ENCODE results near the gene PLCG1. TPM values are rescaled to one million over a fixed set of nuclear protein-coding genes. Genes with fewer than 3 reads are reported as not detected.

PLCG1 gene
- total and polyA plus RNA-seq, 2 donors (not counting 3 experiments of a cell fraction or from before 2014, with no cell fraction given), result 164 to 224 TPM

GRCh38 chr20:41213150-41213820 is 75.9 kb downstream of the PLCG1 start:
- no peaks in the 10 kb centered on the region for H3K9me1 ChIP-seq (replicated peaks; ENCODE audit: control insufficient read depth, extremely low read depth, insufficient read depth, low read length)
- H2AFZ ChIP-seq (ENCODE audit: low read depth, low read length), result no peak overlapping the region
- H3K79me2 ChIP-seq (ENCODE audit: control insufficient read depth, insufficient read depth, low read length), result no peaks in the 10 kb centered on the region
- H3K4me1 ChIP-seq (ENCODE audit: control insufficient read depth, extremely low read depth, insufficient read depth, low read length), result peaks cover 3% of the 10 kb centered on the region
- intact Hi-C loops (cut with micrococcal nuclease), result no loop called here
- no peaks in the 10 kb centered on the region for H3K27me3 ChIP-seq (ENCODE audit: control insufficient read depth in 2 of 2, insufficient read depth in 2 of 2, low read length in 2 of 2)
- H3K9ac ChIP-seq (replicated peaks; ENCODE audit: extremely low read depth, insufficient read depth, low read length), result no peak overlapping the region
- H3K4me3 ChIP-seq (replicated peaks in 1 of 3; ENCODE audit: insufficient read depth in 1 of 3, low read depth in 1 of 3, low read length in 3 of 3), result no peak overlapping the region
- H3K27ac ChIP-seq (ENCODE audit: insufficient read depth, low read depth, low read length), result no peak overlapping the region
- ChIA-PET CTCF (interaction anchor here (1.2 to 3.0 kb wide), 3 partner anchors 11 to 32 kb away, joined by 3 to 16 read pairs (median 4); no protein-coding TSS in a partner anchor), POLR2A (no interaction called here)
- no peaks in the 10 kb centered on the region for H4K20me1 ChIP-seq (replicated peaks; ENCODE audit: control insufficient read depth, extremely low read depth, insufficient read depth, low read length)
- dilution Hi-C loops (cut with MboI; ENCODE audit: extremely low pct_ligation_motif_present, low sequenced_read_pairs), result no loop called here
- DNase-seq (ENCODE audit: low read depth, low spot score) (peak; percentile 22), FAIRE-seq (no peak)
- no peaks in the 10 kb centered on the region for H3K36me3 ChIP-seq (ENCODE audit: control insufficient read depth in 2 of 2, extremely low read depth in 1 of 2, insufficient read depth in 2 of 2, low read length in 2 of 2)
- H3K4me2 ChIP-seq (ENCODE audit: insufficient read depth, low read length), result no peak overlapping the region
- no TSS peak for BruUV-seq (replicated peaks)
- no peaks in the 10 kb centered on the region for H3K9me3 ChIP-seq (replicated peaks; ENCODE audit: control insufficient read depth, insufficient read depth, low read length)
- no peak for TF ChIP-seq POLR2A (IDR thresholded peaks at IDR 0.05; ENCODE audit: low read depth, low read length)
- no peak for TF ChIP-seq MAX (IDR thresholded peaks at IDR 0.05; ENCODE audit: insufficient read depth, insufficient read length)
- no peak for TF ChIP-seq MYC (IDR thresholded peaks at IDR 0.05; ENCODE audit: low read depth, low read length)
- no peak for TF ChIP-seq GATA2 (IDR thresholded peaks at IDR 0.05; ENCODE audit: insufficient read depth, insufficient read length, low read depth, low read length)
- TF ChIP-seq CTCF (IDR thresholded peaks at IDR 0.05; ENCODE audit: extremely low read depth in 1 of 2, insufficient read depth in 1 of 2, low read depth in 1 of 2, low read length in 2 of 2), result no peak
- TF ChIP-seq EZH2 (IDR thresholded peaks at IDR 0.05; ENCODE audit: borderline replicate concordance, low read depth, low read length, severe bottlenecking), result no peak
- TF ChIP-seq JUN (IDR thresholded peaks at IDR 0.05; ENCODE audit: borderline replicate concordance, insufficient read depth, insufficient read length, low read depth), result no peak
- TF ChIP-seq FOS (IDR thresholded peaks at IDR 0.05; ENCODE audit: borderline replicate concordance, insufficient read depth, low read length), result peak; percentile 50

All from endothelial cell of umbilical vein (primary cell).